HCT116 (cell line): ENCODE results near the gene COL4A3. TPM values are rescaled to one million over a fixed set of nuclear protein-coding genes. Genes with fewer than 3 reads are reported as not detected.

Experiments used
- ATAC-seq: fragments of 200-7000 bp; cut with Tn5 transposase; 2 replicates; pipeline ENCODE4 v1.9.1; 2020; ENCODE audit warnings: mild to moderate bottlenecking, moderate library complexity
- BruUV-seq: library from RNA; stranded (reverse); fragments of 400-500 nt; replicated peaks from 2 replicates; lab custom pipeline; 2021; lab: Mats Ljungman, UMichigan
- CTCF ChIA-PET: fragments of 300-600 bp; sonication (Branson Sonifier 250); formaldehyde crosslinking; loops from one replicate; lab custom pipeline; 2021; ENCODE audit warnings: antibody characterized with exemption; lab: Charles Lee
- POLR2A ChIA-PET: fragments of 300-600, 350-600 bp; sonication (Branson Sonifier 250); formaldehyde crosslinking; loops from one replicate; lab custom pipeline; 2021; ENCODE audit warnings: antibody characterized with exemption; lab: Charles Lee
- RAD21 ChIA-PET, 2 experiments: fragments of 300-600 bp; sonication (Branson Sonifier 250); formaldehyde crosslinking; loops; one replicate each; lab custom pipeline; 2023; ENCODE audit warnings: low total read pairs in 2 of 2; ENCODE audit not compliant: uncharacterized antibody in 2 of 2, unreplicated experiment in 2 of 2, low non-redundant PET in 1 of 2; lab: Charles Lee
- DNase-seq: peaks from one replicate; pipeline ENCODE4 v3.0.0-alpha.2; 2010; ENCODE audit warnings: low read depth, low spot score
- H2AFZ ChIP-seq: fragments of 200-600 bp; shearing (Covaris generic), sonication (generic); 2 replicates; pipeline ENCODE4 v1.6.1; 2017; ENCODE audit warnings: low read depth, mixed run types, mixed read lengths, antibody characterized with exemption, low read length; ENCODE audit not compliant: poor library complexity, severe bottlenecking
- H3K27ac ChIP-seq: 2 replicates; pipeline ENCODE4 v1.5.1; 2012; ENCODE audit warnings: low read depth, low read length
- H3K27me3 ChIP-seq: fragments of 200-600 bp; sonication (generic); 2 replicates; pipeline ENCODE4 v1.6.1; 2016; ENCODE audit warnings: mixed run types, low read length, mixed read lengths; ENCODE audit not compliant: insufficient read depth
- H3K36me3 ChIP-seq, 2 experiments: fragments of 200-500 bp in 1 of 2; fragments of 200-600 bp in 1 of 2; sonication (Bioruptor generic) in 1 of 2; sonication (generic) in 1 of 2; 2 replicates each; pipeline versions ENCODE4 v1.5.1 to v1.6.1; 2014 to 2016; ENCODE audit warnings: low read length in 2 of 2, inconsistent platforms in 1 of 2, mixed read lengths in 1 of 2, mixed run types in 1 of 2; ENCODE audit not compliant: insufficient read depth in 2 of 2, control insufficient read depth in 1 of 2
- H3K4me1 ChIP-seq, 2 experiments: fragments of 200-600 bp in 1 of 2; sonication (generic) in 1 of 2; 2 replicates each; pipeline versions ENCODE4 v1.5.1 to v1.6.1; 2012 to 2017; ENCODE audit warnings: low read length in 2 of 2, inconsistent platforms in 1 of 2, mild to moderate bottlenecking in 1 of 2, mixed read lengths in 1 of 2, mixed run types in 1 of 2, moderate library complexity in 1 of 2; ENCODE audit not compliant: insufficient read depth in 2 of 2, control insufficient read depth in 1 of 2
- H3K4me2 ChIP-seq: fragments of 200-600 bp; sonication (generic); 2 replicates; pipeline ENCODE4 v1.6.1; 2017; ENCODE audit warnings: mixed run types, low read length, mixed read lengths
- H3K4me3 ChIP-seq, 2 experiments: fragments of 200-600 bp in 1 of 2; sonication (generic) in 1 of 2; replicated peaks in 1 of 2; 2 replicates each; pipeline ENCODE4 v1.5.1; 2011 to 2016; ENCODE audit warnings: low read length in 2 of 2, control low read depth in 1 of 2, low read depth in 1 of 2, mild to moderate bottlenecking in 1 of 2, mixed read lengths in 1 of 2, mixed run types in 1 of 2
- H3K79me2 ChIP-seq: fragments of 200-600 bp; sonication (generic); 2 replicates; pipeline ENCODE4 v1.6.1; 2017; ENCODE audit warnings: mild to moderate bottlenecking, mixed run types, low read length, moderate library complexity, mixed read lengths; ENCODE audit not compliant: insufficient read depth
- H3K9ac ChIP-seq: fragments of 200-600 bp; sonication (generic); 2 replicates; pipeline ENCODE4 v1.6.1; 2016; ENCODE audit warnings: low read length, mixed read lengths
- H3K9me2 ChIP-seq: fragments of 200-600 bp; sonication (generic), shearing (Covaris generic); 2 replicates; pipeline ENCODE4 v1.6.1; 2017; ENCODE audit warnings: mixed run types, mild to moderate bottlenecking, moderate library complexity; ENCODE audit not compliant: insufficient read depth
- H3K9me3 ChIP-seq, 2 experiments: fragments of 200-500 bp in 1 of 2; fragments of 200-600 bp in 1 of 2; sonication (Bioruptor generic) in 1 of 2; sonication (generic) in 1 of 2; 2 replicates each; pipeline ENCODE4 v1.6.1; 2014 to 2017; ENCODE audit warnings: low read length in 2 of 2, mixed read lengths in 2 of 2, inconsistent platforms in 1 of 2, low read depth in 1 of 2, mild to moderate bottlenecking in 1 of 2, mixed run types in 1 of 2, moderate library complexity in 1 of 2; ENCODE audit not compliant: control insufficient read depth in 1 of 2, insufficient read depth in 1 of 2
- H4K20me1 ChIP-seq: fragments of 200-600 bp; sonication (generic), shearing (Covaris generic); 2 replicates; pipeline ENCODE4 v1.6.1; 2017; ENCODE audit warnings: mixed run types, mild to moderate bottlenecking, moderate library complexity; ENCODE audit not compliant: insufficient read depth
- CBX3 ChIP-seq: IDR thresholded peaks from 2 replicates; pipeline ENCODE4 v1.6.1; 2012; ENCODE audit warnings: low read depth
- CEBPB ChIP-seq: IDR thresholded peaks from 2 replicates; pipeline ENCODE4 v1.6.1; 2012; ENCODE audit warnings: low read depth
- CTCF ChIP-seq, 3 experiments: fragments of 200-600 bp in 1 of 3; sonication (generic) in 1 of 3; IDR thresholded peaks in 2 of 3; conservative IDR thresholded peaks in 1 of 3; 2 replicates each; pipeline ENCODE4 v1.5.1; 2012 to 2017; ENCODE audit warnings: low read depth in 2 of 3, low read length in 2 of 3, antibody characterized with exemption in 1 of 3, borderline replicate concordance in 1 of 3, control low read depth in 1 of 3, mild to moderate bottlenecking in 1 of 3, mixed read lengths in 1 of 3, mixed run types in 1 of 3, moderate library complexity in 1 of 3; ENCODE audit not compliant: insufficient read depth in 1 of 3
- EGR1 ChIP-seq: IDR thresholded peaks from 2 replicates; pipeline ENCODE4 v1.6.1; 2012; ENCODE audit warnings: low read depth
- ELF1 ChIP-seq: IDR thresholded peaks from 2 replicates; pipeline ENCODE4 v1.6.1; 2012; ENCODE audit warnings: low read depth, borderline replicate concordance
- FOSL1 ChIP-seq: IDR thresholded peaks from 2 replicates; pipeline ENCODE4 v1.6.1; 2012; ENCODE audit warnings: low read depth
- JUND ChIP-seq: IDR thresholded peaks from 2 replicates; pipeline ENCODE4 v1.6.1; 2012
- POLR2AphosphoS5 ChIP-seq: IDR thresholded peaks from 2 replicates; pipeline ENCODE4 v1.6.1; 2011; ENCODE audit warnings: mild to moderate bottlenecking, low read depth, low read length, moderate library complexity
- SIN3A ChIP-seq: IDR thresholded peaks from 2 replicates; pipeline ENCODE4 v1.6.1; 2012; ENCODE audit warnings: low read depth
- TCF7L2 ChIP-seq: IDR thresholded peaks from 2 replicates; pipeline ENCODE4 v1.7.0; 2011; ENCODE audit warnings: borderline replicate concordance, inconsistent platforms; ENCODE audit not compliant: insufficient read depth, insufficient read length; ENCODE audit errors: extremely low read depth
- ZBTB33 ChIP-seq: IDR thresholded peaks from 2 replicates; pipeline ENCODE4 v1.6.1; 2011; ENCODE audit warnings: mild to moderate bottlenecking, low read length, moderate library complexity; ENCODE audit not compliant: insufficient replicate concordance; ENCODE audit errors: extremely low read depth
- ZFX ChIP-seq: fragments of 450-650 bp; IDR thresholded peaks from 2 replicates; pipeline ENCODE4 v1.6.1; 2017
- ZNF274 ChIP-seq: fragments of 200-500 bp; sonication (Bioruptor generic); IDR thresholded peaks from 2 replicates; pipeline ENCODE4 v1.6.1; 2014; ENCODE audit warnings: mild to moderate bottlenecking, low read depth, low read length, inconsistent platforms
- intact Hi-C: fragments of 100-400 bp; cut with micrococcal nuclease; formaldehyde crosslinking; loops from 2 replicates; pipeline ENCODE4 v1.10.0; 2022
- total RNA-seq: library from RNA; stranded (reverse); gene quantifications from one replicate; pipeline ENCODE4 v1.2.1, GENCODE V29; 2021; ENCODE audit not compliant: unreplicated experiment

COL4A3 gene
- total RNA-seq, 1 experiment from 2014 or later, result 4.9 TPM

- H3K27me3 ChIP-seq, result no peaks in the 10 kb centered on the region
- no peaks in the 10 kb centered on the region for H3K9me3 ChIP-seq
- ChIA-PET CTCF (no interaction called here), RAD21 (no interaction called here)
- no peaks in the 10 kb centered on the region for H3K79me2 ChIP-seq
- H3K9me2 ChIP-seq, result no peaks in the 10 kb centered on the region
- H3K4me3 ChIP-seq, result no peak overlapping the region
- no peak overlapping the region for H3K27ac ChIP-seq
- no peak overlapping the region for H2AFZ ChIP-seq
- intact Hi-C loops, result no loop called here
- H3K4me1 ChIP-seq, result no peaks in the 10 kb centered on the region
- DNase-seq, result no peak
- no peaks in the 10 kb centered on the region for H3K36me3 ChIP-seq
- TF ChIP-seq SIN3A, result no peak
- no peak for TF ChIP-seq JUND
- no peak for TF ChIP-seq ZNF274
- no peak for TF ChIP-seq CBX3
- no peak for TF ChIP-seq ZBTB33
- no peak for TF ChIP-seq POLR2AphosphoS5
- TF ChIP-seq, all 23 proteins: peak for 0
- Histone ChIP-seq H3K4me2 (no peak overlapping the region), H3K9ac (no peak overlapping the region), H4K20me1 (no peaks in the 10 kb centered on the region)
- no TSS peak for BruUV-seq
- POLR2A ChIA-PET, result no interaction called here
- no peak for ATAC-seq
Measured at GRCh38 chr2:227257820-227258219, 93.4 kb downstream of the COL4A3 start.

GRCh38 chr2:227260041-227260440 is 95.6 kb downstream of the COL4A3 start:
- POLR2A ChIA-PET, result no interaction called here
- H3K4me3 ChIP-seq, result no peak overlapping the region

More at GRCh38 chr2:227260041-227260440, 95.6 kb downstream of the COL4A3 start:
- H3K4me1 ChIP-seq, result no peaks in the 10 kb centered on the region
- H3K9me3 ChIP-seq, result no peaks in the 10 kb centered on the region
- DNase-seq (no peak), ATAC-seq (no peak)
- no peaks in the 10 kb centered on the region for H4K20me1 ChIP-seq
- H3K79me2 ChIP-seq, result no peaks in the 10 kb centered on the region
- TF ChIP-seq TCF7L2 (no peak), FOSL1 (no peak), ELF1 (no peak), CEBPB (no peak), ZFX (no peak), EGR1 (no peak), SIN3A (no peak), CTCF (IDR thresholded peaks at IDR 0.05 in 2 of 3, conservative IDR thresholded peaks at IDR 0.05 in 1 of 3; ENCODE audit: borderline replicate concordance in 1 of 3, insufficient read depth in 1 of 3, low read depth in 2 of 3, low read length in 2 of 3) (no peak), JUND (no peak), CBX3 (no peak)
- H3K36me3 ChIP-seq, result no peaks in the 10 kb centered on the region
- intact Hi-C loops, result no loop called here
- H3K9ac ChIP-seq, result no peak overlapping the region
- no peak overlapping the region for H3K27ac ChIP-seq
- ChIA-PET RAD21 (no interaction called here), CTCF (no interaction called here)
- H2AFZ ChIP-seq, result no peak overlapping the region
- no peak overlapping the region for H3K4me2 ChIP-seq
- H3K27me3 ChIP-seq, result no peaks in the 10 kb centered on the region
- no TSS peak for BruUV-seq
- H3K9me2 ChIP-seq, result no peaks in the 10 kb centered on the region
